NCI-H82 (cell line): ENCODE results near the gene HOOK2.
"Not testable (repeated sequence)": the region's sequence is repeated elsewhere in the genome, so short reads cannot be mapped to it uniquely, and the experiment has no call there.

Source experiments
- DNase-seq: peaks from one replicate; lab custom pipeline; 2025; lab: John Stamatoyannopoulos, UW

The HOOK2 gene

GRCh38 chr19:12774588-12775555, at the start of gene HOOK2:
Gene HOOK2, minus strand, starts transcription at chr19:12775552. Its CDS starts 103 bp downstream, at chr19:12775449.
- peak; percentile 71 for DNase-seq

GRCh38 chr19:12821761-12822160, 46.4 kb upstream of the HOOK2 start:
- no peak for DNase-seq

- DNase-seq, result not testable (repeated sequence)
Measured at GRCh38 chr19:12817810-12818209, 42.5 kb upstream of the HOOK2 start.

- not testable (repeated sequence) for DNase-seq
Measured at GRCh38 chr19:12817188-12817587, 41.8 kb upstream of the HOOK2 start.

GRCh38 chr19:12815088-12815487, 39.7 kb upstream of the HOOK2 start:
- no peak for DNase-seq

- peak; percentile 98 for DNase-seq
Measured at GRCh38 chr19:12806242-12807081, 31.1 kb upstream of the HOOK2 start, which contains the start of gene RNASEH2A. Gene RNASEH2A, plus strand, starts transcription at chr19:12806584. Its CDS starts 90 bp downstream, at chr19:12806674.

GRCh38 chr19:12804051-12804450, 28.7 kb upstream of the HOOK2 start:
- DNase-seq, result no peak

- no peak for DNase-seq
Measured at GRCh38 chr19:12802267-12803106, 27.1 kb upstream of the HOOK2 start.

- DNase-seq, result peak; percentile 94
Measured at GRCh38 chr19:12801466-12802266, 26.3 kb upstream of the HOOK2 start, which contains the start of the genes PRDX2 and THSD8. Gene PRDX2, minus strand, starts transcription at chr19:12801800. Its CDS starts 539 bp downstream, at chr19:12801261. Gene THSD8, plus strand, starts transcription at chr19:12802069. Its CDS starts 3 bp downstream, at chr19:12802072.

- peak; percentile 57 for DNase-seq
Measured at GRCh38 chr19:12800923-12801465, 25.6 kb upstream of the HOOK2 start.

- DNase-seq, result no peak
Measured at GRCh38 chr19:12800466-12800770, 25.1 kb upstream of the HOOK2 start.

GRCh38 chr19:12799742-12800465, 24.6 kb upstream of the HOOK2 start:
- no peak for DNase-seq

- DNase-seq, result not testable (repeated sequence)
Measured at GRCh38 chr19:12797607-12798006, 22.3 kb upstream of the HOOK2 start.

GRCh38 chr19:12797141-12797587, 21.8 kb upstream of the HOOK2 start:
- no peak for DNase-seq

GRCh38 chr19:12796146-12797071, 21.1 kb upstream of the HOOK2 start:
- DNase-seq, result peak; percentile 96

- DNase-seq, result no peak
Measured at GRCh38 chr19:12794971-12795381, 19.6 kb upstream of the HOOK2 start.

GRCh38 chr19:12794196-12794941, 19.0 kb upstream of the HOOK2 start:
- no peak for DNase-seq
